NCI-H69 (cell line): ENCODE results near the gene SLC10A2.
"Not testable (repeated sequence)": the region's sequence is repeated elsewhere in the genome, so short reads cannot be mapped to it uniquely, and the experiment has no call there.

Experiments
- DNase-seq: peaks from one replicate; lab custom pipeline; 2025; lab: John Stamatoyannopoulos, UW

The SLC10A2 gene, protein sequence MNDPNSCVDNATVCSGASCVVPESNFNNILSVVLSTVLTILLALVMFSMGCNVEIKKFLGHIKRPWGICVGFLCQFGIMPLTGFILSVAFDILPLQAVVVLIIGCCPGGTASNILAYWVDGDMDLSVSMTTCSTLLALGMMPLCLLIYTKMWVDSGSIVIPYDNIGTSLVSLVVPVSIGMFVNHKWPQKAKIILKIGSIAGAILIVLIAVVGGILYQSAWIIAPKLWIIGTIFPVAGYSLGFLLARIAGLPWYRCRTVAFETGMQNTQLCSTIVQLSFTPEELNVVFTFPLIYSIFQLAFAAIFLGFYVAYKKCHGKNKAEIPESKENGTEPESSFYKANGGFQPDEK

DNA sequence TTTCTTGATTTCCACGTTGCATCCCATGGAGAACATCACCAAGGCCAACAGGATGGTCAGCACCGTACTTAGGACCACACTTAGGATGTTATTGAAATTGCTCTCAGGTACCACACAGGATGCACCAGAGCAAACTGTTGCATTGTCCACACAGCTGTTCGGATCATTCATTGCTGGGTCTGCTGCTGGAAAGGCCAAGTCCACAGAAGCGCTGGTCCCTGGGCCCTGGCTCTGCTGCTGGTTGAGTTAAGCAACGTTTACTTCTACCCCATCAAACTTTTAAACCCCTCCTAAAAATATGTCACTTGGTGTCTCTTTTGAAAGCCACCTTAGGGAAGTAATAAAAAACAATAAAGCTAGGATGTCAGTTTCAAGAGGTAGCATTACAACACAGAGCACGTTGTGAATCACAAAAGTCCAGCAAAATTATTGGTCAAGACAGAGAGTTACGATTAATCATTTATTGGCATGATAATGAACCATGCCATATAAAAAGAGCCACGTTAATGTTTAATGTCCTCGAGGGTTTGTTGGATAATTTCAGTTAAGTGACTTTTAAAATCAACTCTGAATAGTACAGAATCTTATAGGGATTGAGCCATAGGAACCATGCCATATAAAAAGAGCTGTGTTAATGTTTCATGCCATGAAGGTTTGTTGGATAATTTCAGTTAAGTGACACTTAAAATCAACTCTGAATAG lies at the start of gene SLC10A2:
Gene SLC10A2, minus strand, starts transcription at position 339 of the 702 bp plus-strand sequence. Its CDS starts 168 bp downstream, at position 171.
- DNase-seq: no peak

DNA sequence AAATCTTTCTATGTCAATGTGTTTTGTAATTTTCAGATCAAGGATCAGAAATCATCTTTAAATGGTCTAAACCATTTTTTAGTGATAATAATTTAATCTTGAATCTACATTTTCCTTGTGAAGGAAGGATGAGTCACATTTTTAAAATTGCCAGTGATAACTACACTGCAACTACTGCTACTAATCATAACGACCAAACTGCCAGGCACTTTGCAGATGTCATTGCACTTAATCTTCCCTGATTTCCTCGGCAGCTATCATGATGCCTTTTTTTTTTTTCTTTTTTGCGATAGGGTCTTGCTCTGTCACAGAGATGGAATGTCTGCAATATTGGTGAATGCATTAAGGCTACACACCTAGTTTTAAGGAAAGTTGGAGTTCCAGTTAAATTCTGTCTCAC lies 41.4 kb upstream of the SLC10A2 start:
- no peak for DNase-seq

DNA sequence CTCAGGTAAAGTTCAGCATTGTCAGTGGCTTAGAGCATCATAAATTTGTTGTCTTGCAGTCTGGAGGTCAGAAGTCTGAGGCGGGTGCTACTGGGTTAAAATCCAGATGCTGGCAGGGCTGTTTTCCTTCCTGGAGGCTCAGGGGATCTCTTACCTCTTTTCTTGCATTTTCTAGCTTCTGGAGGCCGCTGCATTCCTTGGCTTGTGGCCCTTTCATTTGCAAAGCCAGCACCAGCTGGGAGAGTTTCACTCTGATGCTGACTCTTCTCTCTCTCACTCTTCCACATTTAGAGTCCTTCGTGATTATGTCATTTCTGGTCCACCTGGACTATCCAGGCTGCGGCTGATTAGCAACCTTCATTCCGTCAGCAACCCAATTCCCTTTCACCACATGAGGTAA lies 38.1 kb upstream of the SLC10A2 start:
- DNase-seq: no peak

DNA sequence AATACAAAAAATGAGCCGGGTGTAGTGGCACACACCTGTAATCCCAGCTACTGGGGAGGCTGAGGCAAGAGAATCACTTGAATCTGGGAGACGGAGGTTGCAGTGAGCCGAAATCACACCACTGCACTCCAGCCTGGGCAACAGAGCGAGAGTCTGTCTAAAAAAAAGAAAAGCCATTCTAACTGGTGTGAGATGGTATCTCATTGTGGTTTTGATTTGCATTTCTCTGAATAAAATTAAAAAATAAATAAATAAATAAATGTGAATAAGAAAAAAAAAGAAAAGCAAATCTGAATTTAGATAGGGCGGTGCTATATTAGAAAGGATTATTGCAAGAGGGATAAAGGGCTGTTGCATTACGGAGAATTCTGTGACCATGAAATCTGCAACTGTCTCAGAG lies 37.2 kb upstream of the SLC10A2 start:
- not testable (repeated sequence) for DNase-seq

DNA sequence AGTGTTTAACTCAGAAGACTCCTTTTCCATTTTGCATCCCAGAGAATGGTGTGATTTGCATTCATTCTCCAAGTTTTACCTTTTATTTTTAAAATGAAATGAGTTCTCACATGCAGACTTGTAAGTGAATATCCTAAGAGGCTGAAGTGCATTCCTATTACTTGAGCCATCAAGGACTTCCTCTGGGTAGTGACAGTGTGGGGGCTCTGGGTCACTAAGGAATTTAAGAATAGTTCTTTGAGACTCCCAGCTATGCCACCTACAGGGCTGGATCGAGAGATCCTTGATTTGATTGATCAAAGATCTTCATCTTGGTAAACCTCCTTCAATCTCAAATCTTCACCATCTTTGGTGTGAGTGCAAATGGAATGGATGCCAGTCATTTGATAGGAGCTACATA lies 36.3 kb upstream of the SLC10A2 start:
- DNase-seq: no peak

DNA sequence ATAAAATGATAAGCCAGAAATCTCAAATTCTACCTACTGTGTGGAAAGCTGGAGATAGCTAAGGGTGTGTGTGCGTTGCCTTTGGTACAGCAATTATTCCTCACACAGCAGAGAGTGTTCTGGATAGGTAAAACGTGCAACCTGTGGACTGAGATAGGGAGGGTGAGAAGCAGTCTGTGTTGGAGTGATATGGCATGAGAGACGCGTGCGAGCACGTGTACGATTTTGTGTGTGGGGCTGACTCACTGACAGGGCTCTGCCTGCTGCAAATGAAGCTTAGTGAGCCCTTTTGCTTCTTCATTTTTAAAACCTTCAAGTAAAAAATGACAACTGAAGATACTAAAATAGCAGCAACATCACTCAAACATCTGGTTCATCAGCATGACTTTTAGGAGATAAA lies 35.7 kb upstream of the SLC10A2 start:
- no peak for DNase-seq

DNA sequence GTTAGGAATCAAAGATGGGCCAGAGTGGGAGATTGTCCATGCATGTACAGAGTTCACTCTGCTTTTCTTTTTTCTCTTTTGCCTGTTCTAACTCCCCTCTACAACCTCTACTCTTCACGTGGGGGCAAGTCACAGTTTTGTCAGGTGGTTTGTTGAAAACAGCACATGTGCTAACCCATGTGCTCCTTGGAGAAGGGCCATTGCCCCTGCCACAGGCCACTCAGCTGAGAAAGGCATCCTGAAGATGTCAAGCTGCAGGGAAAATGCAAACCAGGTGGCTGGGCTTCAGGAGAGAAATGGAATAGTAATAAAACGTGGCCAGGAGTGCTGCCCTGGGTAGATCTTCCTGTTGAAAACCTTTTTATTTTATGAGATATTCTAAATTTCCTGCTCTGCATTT lies 35.3 kb upstream of the SLC10A2 start:
- no peak for DNase-seq

DNA sequence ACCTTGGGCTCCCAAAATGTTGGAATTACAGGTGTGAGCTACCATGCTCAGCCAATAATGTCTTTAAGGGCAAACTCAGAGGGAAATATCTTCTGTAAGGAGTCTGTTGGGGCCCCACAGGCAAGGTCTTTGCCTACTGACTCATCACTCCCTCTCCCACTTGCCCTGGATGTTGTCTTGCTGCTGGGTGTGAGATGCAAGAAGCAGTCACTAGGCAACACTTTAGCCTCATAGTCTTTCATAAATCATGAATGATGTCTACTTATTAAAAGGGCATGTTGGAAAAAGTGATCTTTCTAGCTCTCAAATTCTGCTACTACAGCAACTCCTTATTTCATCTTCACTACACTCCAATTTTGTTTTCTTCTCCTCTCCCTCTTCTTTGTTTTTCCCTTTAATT lies 34.6 kb upstream of the SLC10A2 start:
- DNase-seq: no peak

DNA sequence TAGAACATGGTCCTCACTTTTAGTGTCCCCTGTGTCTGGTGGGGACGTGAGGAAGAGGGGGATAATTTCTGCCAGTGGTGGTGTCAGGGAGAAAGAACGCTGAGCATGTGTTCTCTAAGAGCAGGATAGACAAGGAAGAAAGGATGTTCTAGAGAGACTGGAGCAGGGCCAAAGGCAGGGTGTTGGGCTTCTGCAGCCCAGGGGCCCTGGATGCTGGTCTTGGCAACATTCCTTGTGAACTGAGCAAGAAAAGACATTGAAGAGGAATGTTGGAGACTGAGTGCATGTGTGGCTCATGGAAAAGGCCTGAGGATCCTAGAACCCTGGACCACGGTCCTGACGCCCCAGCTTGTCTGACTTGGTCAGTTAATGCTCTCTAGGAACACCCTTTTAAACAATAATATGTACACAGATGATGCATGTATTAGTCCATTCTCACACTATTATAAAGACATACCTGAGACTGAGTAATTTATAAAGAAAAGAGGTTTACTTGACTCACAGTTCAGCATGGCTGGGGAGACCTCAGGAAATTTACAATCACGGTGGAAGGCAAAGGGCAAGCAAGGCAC lies 33.6 kb upstream of the SLC10A2 start:
- DNase-seq: no peak

DNA sequence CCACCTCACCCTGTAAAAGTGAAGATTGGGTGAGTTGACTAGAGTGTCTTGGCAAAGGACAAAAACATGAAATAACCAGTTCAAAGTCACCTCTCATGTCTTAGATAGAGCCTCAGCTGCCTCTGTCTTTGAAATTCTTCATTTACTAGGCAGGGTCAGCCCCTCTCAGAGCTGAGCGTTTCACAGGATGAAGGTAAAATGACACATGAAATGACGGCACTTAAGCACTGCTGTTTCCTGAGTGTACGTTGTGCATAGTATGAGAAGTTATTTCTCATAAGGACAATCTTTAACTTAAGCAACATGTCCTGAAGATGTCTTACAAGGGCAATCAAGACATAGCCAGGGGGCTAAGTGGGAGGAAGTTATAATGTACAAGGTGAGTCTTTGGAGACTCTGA lies 32.3 kb upstream of the SLC10A2 start:
- DNase-seq: no peak

DNA sequence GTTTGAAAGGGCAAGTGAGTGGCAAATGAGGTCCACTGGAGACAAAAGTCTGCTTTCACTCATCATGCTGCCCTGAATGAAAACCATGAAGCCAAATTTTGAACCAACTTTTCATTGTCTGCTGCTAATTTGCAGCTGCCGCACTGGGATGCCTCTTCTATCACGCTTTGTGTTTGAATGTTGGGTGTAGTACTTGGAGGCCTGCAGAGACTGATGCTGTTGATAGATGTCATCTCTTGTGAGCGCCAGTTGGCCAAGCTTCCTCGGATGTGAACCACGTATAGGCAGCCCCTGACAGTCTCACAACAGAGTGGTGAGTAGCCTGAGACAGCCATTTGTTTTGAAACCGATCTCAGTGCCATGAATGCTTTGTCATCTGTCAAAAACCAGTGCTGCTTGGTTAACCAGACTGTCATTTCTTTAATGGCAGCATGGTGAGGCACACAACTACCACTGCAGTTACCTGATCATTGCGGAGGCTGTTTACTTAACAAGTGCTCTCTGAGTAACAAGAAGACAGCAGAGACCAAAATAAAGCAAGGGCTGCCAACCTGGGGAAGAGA lies 31.2 kb upstream of the SLC10A2 start:
- DNase-seq: no peak

DNA sequence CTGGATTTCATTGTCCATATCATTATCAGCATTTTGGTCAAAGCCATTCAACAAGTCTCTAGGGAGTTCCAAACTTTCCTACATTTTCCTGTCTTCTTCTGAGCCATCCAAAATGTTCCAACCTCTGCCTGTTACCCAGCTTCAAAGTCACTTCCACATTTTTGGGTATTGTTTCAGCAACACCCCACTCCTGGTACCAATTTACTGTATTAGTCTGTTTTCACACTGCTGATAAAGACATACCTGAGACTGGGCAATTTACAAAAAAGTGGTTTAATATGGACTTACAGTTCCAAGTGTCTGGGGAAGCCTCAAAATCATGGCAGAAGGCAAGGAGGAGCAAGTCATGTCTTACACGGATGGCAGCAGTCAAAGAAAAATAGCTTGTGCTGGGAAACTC lies 27.4 kb upstream of the SLC10A2 start:
- DNase-seq: not testable (repeated sequence)

DNA sequence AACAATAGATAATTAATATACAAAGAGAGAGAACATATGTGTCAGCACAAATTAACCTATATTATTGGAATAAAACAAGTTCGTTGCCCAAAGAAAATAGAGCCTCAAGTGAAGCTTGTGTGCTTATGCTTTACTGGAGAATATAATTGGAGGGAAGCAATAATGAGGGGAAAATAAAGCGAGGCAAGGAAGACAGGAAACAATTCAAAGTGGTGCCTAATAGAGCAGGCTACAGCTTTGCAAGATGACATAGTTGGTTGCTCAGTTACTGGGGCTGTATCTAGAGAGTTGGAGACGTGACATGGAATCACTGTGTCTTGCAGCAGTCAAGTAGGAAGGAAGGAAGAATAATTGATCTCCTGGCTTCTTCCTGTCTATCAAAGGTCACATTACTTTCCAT lies 21.1 kb upstream of the SLC10A2 start:
- DNase-seq: peak; percentile 63

DNA sequence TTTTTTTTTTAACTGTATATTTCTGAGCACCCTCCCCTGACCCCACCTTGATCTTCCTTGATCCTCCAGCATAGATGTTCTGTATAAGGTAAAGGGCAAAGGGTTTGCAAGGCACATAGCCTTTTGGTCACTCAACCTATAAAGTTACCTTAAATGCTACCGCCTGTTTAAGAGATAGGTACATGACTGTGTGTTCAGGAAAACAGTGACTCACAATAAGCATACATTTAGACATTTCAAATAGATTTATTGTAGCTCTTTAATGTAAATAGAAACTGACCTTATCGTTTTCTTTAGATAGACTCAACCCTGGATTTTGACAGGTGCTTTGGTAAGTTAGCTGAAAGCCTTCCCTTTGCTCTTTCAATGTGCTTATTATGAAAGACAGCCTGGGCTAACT lies 15.2 kb upstream of the SLC10A2 start:
- peak; percentile 19 for DNase-seq

DNA sequence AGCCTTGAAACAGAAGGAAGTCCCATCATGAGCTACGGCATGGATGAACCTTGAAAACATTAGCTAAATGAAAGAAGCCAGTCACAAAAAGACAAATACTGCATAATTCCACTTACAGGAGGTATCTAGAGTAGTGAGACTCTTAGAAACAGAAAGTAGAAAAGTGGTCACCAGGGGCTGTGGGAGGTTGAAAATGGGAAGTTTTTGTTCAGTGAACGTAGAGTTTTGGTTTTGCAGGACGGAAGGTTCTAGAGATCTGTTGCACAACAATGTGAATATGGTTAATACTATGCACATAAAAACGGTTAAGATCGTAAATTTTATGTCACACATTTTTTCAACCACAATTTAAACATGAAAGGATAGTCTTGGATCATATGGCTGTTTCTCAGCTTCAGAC lies 11.9 kb upstream of the SLC10A2 start:
- no peak for DNase-seq

DNA sequence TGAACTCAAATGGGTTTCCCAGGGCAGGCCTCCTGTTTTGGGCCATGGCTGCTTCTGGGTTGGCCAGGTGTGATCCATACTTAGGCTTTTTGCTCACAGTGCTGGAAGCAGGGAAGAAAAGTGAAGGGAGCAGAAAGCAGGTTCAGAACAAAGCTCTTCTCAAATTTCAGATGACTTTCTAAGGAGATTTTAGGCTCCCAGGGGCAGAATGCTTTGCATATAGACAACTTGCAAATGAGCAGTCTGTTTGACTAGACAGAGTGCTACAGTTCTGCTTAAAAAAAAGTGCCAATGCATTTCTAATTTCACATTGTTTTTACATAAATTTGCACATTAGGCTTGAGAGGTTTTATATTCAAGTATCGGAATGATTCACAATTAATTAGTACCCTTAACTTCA lies 2.6 kb upstream of the SLC10A2 start:
- DNase-seq: peak; percentile 11

DNA sequence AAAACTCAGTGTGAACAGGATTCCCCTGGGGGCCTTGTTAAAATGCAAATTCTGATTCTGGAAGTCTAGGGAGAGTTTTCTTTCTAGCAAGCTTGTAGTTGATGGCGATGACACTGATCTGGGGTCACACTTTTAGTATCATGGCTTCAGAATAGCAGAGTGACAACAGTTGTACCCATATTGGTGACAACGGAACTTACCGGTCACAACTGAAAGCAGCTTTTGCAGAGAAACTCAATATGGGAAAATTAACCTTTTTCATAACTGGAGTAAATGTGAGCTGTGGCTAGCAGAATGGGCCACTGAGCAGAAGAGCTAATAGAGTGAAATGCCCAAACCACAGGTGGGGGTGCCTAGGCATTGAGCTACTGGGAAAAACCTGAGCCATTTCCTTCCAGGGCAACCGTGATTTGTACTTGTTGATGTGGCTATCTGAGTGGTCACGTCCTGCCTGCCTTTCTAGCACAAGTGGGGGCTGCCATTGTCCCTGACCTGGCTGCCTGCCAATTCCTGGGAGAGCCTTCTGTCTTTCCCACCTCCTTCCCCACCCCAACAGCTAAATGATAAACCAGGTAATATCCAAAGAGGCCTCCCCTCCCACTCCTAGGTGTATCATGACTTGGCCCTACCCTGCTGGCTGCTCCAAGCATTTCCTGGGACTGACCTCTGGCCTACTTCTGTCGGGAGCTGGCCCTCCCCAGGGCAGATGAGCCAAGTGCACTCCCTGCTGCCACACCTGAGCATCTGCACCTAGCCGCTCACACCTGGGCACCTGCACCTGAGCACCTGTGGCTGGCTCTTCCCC lies 1.7 kb upstream of the SLC10A2 start:
- peak; percentile 85 for DNase-seq

DNA sequence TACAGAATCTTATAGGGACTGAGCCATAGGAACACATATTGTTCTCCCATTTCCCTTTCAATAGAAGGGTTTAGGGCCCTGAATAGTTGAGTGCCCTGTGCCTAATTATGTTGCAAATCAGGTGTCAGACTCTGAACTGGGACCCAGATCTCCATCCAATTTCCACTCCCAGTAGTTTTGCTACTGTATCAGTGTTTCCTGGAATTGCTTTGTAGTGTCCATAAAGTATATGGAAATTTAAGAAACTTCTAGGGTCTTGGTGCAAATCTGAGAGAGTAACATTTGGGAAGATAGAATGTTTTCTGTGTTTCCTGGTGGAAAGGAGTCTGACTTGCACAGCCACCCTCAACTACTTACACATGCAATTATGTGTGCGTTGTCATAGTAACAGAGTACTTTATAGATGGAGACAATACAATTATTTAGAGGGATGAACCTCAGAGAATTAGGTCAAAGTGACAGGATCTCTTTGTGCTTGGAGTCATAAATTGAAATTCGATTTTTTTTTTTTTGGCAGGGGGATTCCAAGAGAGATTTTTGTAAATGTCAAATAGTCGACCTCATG lies 646 bp upstream of the SLC10A2 start:
- peak; percentile 45 for DNase-seq

DNA sequence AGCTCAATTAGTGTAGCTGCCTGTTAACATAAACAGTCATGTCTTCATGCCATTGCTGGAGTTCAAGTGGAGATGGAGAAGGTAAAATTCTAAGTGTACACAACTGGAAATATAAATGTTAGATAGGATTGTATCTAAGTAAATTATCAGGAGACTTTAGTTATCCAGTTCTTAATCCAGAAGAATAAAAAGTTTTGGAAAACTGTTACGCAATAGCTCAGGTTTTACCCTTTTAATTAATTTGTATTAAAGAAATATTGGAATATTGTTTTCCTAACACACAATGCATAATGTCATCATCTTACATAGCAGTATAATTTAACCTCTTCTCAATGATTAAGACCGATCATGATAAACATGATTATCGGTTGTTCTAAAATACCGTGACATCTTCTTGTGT lies 2.8 kb downstream of the SLC10A2 start:
- DNase-seq: no peak

DNA sequence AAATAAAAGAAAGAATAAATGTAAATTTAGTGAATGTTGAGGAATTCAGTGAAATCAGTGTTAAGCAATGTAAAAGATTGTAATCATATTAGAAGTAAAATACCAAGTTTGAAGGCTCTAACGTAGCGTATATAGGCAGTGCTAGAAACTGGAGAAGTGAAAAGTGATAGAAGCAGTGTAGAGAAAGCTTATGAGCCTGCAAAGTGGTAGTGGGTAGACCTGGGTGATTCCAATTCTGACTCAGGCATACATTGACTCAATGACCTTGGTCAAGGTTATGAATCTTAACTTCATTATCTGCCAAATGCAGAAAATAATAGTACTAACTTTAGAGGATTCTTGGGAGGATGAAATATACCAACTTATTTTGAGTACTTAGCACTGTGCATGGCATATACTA lies 4.1 kb downstream of the SLC10A2 start:
- no peak for DNase-seq

DNA sequence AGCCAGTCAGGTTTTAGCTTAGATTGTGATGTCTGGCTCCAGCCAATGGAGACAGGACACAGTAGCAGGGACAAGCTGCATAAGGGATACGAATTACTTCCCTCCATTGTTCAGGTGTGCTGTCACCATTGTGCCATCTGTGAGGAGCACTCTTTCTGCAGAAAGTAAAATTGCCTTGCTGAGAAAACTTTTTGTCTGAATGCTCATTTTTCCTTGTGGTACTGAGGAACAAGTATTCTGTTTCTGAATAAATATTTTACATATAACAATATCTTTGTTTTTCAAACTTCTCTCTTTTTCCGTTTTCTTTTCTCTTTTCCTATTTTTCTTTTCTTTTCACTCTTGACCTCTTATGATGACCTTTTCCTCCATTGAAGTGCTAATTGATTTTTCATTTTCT lies 10.2 kb downstream of the SLC10A2 start:
- no peak for DNase-seq

DNA sequence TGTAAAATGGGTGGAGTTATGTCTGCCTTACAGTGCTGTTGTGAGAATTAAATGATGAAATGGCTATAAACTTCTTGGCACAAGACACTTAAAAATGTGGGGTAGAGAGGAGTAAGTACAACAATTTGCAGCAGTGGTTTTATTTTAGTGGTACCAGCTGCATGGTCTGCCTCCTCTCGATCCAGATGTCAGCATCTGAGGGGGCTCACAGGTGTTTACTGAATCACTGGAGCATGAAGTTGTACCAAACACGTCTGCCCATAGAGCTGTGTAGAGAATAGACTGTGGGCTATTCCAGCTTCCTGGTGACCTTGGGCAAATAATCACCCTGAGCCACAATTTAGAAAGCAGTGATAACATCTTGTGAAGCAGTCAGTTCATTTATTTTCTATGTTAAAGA lies 11.1 kb downstream of the SLC10A2 start:
- DNase-seq: no peak
